ENCODE results near the gene DRD4. TPM values are rescaled to one million over a fixed set of nuclear protein-coding genes. Genes with fewer than 3 reads are reported as not detected.

DRD4 gene
- total RNA-seq, 2 donors from 2014 or later: 0.69 to 0.79 TPM

GRCh38 chr11:665704-666281 lies 28.7 kb downstream of the DRD4 start:
- Histone ChIP-seq H3K36me3 (no peaks in the 10 kb centered on the region), H3K27me3 (no peaks in the 10 kb centered on the region), H3K4me1 (no peaks in the 10 kb centered on the region), H3K4me3 (no peak overlapping the region), H3K9me3 (no peaks in the 10 kb centered on the region), H3K27ac (peak overlapping the region; percentile 44), H3K9ac (ENCODE audit: low read depth in 2 of 2, low read length in 2 of 2) (no peak overlapping the region)
- no peak for TF ChIP-seq CTCF (IDR thresholded peaks at IDR 0.05)
- DNase-seq: no peak
- intact Hi-C loops (cut with DNase I): no loop called here

- H3K27me3 ChIP-seq: no peaks in the 10 kb centered on the region
- H3K4me3 ChIP-seq: no peak overlapping the region
- no peaks in the 10 kb centered on the region for H3K9me3 ChIP-seq
- TF ChIP-seq CTCF (IDR thresholded peaks at IDR 0.05): no peak
- intact Hi-C loops (cut with DNase I): no loop called here
- DNase-seq: no peak
- H3K36me3 ChIP-seq: peaks cover 4% of the 10 kb centered on the region
- H3K4me1 ChIP-seq: no peaks in the 10 kb centered on the region
- no peak overlapping the region for H3K9ac ChIP-seq (ENCODE audit: low read depth in 2 of 2, low read length in 2 of 2)
- no peak overlapping the region for H3K27ac ChIP-seq
Measured at GRCh38 chr11:673866-674265, 36.8 kb downstream of the DRD4 start.

GRCh38 chr11:674406-674805 lies 37.3 kb downstream of the DRD4 start:
- no peak overlapping the region for H3K4me3 ChIP-seq
- peaks cover 4% of the 10 kb centered on the region for H3K36me3 ChIP-seq
- no peak overlapping the region for H3K9ac ChIP-seq (ENCODE audit: low read depth in 2 of 2, low read length in 2 of 2)
- H3K27ac ChIP-seq: no peak overlapping the region
- TF ChIP-seq CTCF (IDR thresholded peaks at IDR 0.05): no peak
- H3K27me3 ChIP-seq: no peaks in the 10 kb centered on the region
- H3K9me3 ChIP-seq: no peaks in the 10 kb centered on the region
- H3K4me1 ChIP-seq: no peaks in the 10 kb centered on the region
- DNase-seq: no peak
- intact Hi-C loops (cut with DNase I): no loop called here

GRCh38 chr11:678297-678696 lies 41.2 kb downstream of the DRD4 start:
- Histone ChIP-seq H3K27me3 (no peaks in the 10 kb centered on the region), H3K4me3 (no peak overlapping the region), H3K27ac (no peak overlapping the region), H3K4me1 (no peaks in the 10 kb centered on the region), H3K9me3 (no peaks in the 10 kb centered on the region), H3K36me3 (peaks cover 4% of the 10 kb centered on the region), H3K9ac (ENCODE audit: low read depth in 2 of 2, low read length in 2 of 2) (no peak overlapping the region)
- no peak for DNase-seq
- intact Hi-C loops (cut with DNase I): no loop called here
- no peak for TF ChIP-seq CTCF (IDR thresholded peaks at IDR 0.05)

- no peak for DNase-seq
- no peaks in the 10 kb centered on the region for H3K9me3 ChIP-seq
- H3K9ac ChIP-seq (ENCODE audit: low read depth in 2 of 2, low read length in 2 of 2): no peak overlapping the region
- intact Hi-C loops (cut with DNase I): no loop called here
- H3K27ac ChIP-seq: no peak overlapping the region
- no peaks in the 10 kb centered on the region for H3K36me3 ChIP-seq
- TF ChIP-seq CTCF (IDR thresholded peaks at IDR 0.05): no peak
- H3K27me3 ChIP-seq: no peaks in the 10 kb centered on the region
- H3K4me1 ChIP-seq: no peaks in the 10 kb centered on the region
- H3K4me3 ChIP-seq: no peak overlapping the region
Measured at GRCh38 chr11:679271-680207, 42.5 kb downstream of the DRD4 start.
